H9 (cell line): Measurements from ENCODE around the gene CXorf58. TPM values are rescaled to one million over a fixed set of nuclear protein-coding genes. Genes with fewer than 3 reads are reported as not detected.
A peak's percentile ranks its signal among the peaks of the same experiment; 100 is the strongest.

Source experiments
- DNase-seq: peaks from one replicate; pipeline ENCODE4 v3.0.0-alpha.2; 2017
- H2AFZ ChIP-seq: one replicate; pipeline ENCODE4 v1.6.1; 2013; ENCODE audit warnings: mild to moderate bottlenecking, low read length, control low read depth, moderate library complexity
- H2AK5ac ChIP-seq: 2 replicates; pipeline ENCODE4 v1.6.1; 2013; ENCODE audit warnings: low read length, control low read depth, mixed read lengths; ENCODE audit not compliant: insufficient read length
- H2BK120ac ChIP-seq: one replicate; pipeline ENCODE4 v1.6.1; 2013; ENCODE audit warnings: low read depth, mild to moderate bottlenecking, low read length, control low read depth, inconsistent platforms; ENCODE audit not compliant: poor library complexity, severe bottlenecking
- H2BK12ac ChIP-seq: 2 replicates; pipeline ENCODE4 v1.6.1; 2013; ENCODE audit warnings: low read length, control low read depth, mixed read lengths, low read depth; ENCODE audit not compliant: insufficient read length
- H2BK15ac ChIP-seq: 2 replicates; pipeline ENCODE4 v1.6.1; 2013; ENCODE audit warnings: low read depth, low read length, control low read depth
- H2BK20ac ChIP-seq: one replicate; pipeline ENCODE4 v1.6.1; 2013; ENCODE audit warnings: low read depth, mild to moderate bottlenecking, low read length, control low read depth, inconsistent platforms; ENCODE audit not compliant: poor library complexity, severe bottlenecking
- H2BK5ac ChIP-seq: 2 replicates; pipeline ENCODE4 v1.6.1; 2013; ENCODE audit warnings: low read length, control low read depth, mixed read lengths; ENCODE audit not compliant: insufficient read length
- H3K14ac ChIP-seq: 2 replicates; pipeline ENCODE4 v1.6.1; 2013; ENCODE audit warnings: low read length, control low read depth; ENCODE audit not compliant: insufficient read depth
- H3K18ac ChIP-seq: 2 replicates; pipeline ENCODE4 v1.6.1; 2013; ENCODE audit warnings: low read depth, mild to moderate bottlenecking, mixed read lengths, low read length, control low read depth; ENCODE audit not compliant: insufficient read length
- H3K23ac ChIP-seq: 2 replicates; pipeline ENCODE4 v1.6.1; 2013; ENCODE audit warnings: low read length, control low read depth, mixed read lengths, low read depth; ENCODE audit not compliant: insufficient read length
- H3K23me2 ChIP-seq: 2 replicates; pipeline ENCODE4 v1.6.1; 2013; ENCODE audit warnings: low read depth, mild to moderate bottlenecking, mixed read lengths, low read length, control low read depth; ENCODE audit not compliant: insufficient read length, poor library complexity, severe bottlenecking
- H3K27ac ChIP-seq: 2 replicates; pipeline ENCODE4 v1.5.1; 2013; ENCODE audit warnings: low read length, control low read depth, mixed read lengths, low read depth; ENCODE audit not compliant: insufficient read length
- H3K27me3 ChIP-seq: 2 replicates; pipeline ENCODE4 v1.6.1; 2013; ENCODE audit warnings: low read length, control low read depth, inconsistent platforms; ENCODE audit not compliant: insufficient read depth
- H3K4ac ChIP-seq: 2 replicates; pipeline ENCODE4 v1.6.1; 2013; ENCODE audit warnings: low read depth, mild to moderate bottlenecking, control low read depth, inconsistent platforms, low read length, moderate library complexity
- H3K4me1 ChIP-seq: 2 replicates; pipeline ENCODE4 v1.6.1; 2013; ENCODE audit warnings: low read length, control low read depth, inconsistent platforms; ENCODE audit not compliant: insufficient read depth
- H3K4me2 ChIP-seq: 2 replicates; pipeline ENCODE4 v1.6.1; 2013; ENCODE audit warnings: low read length, control low read depth, mixed read lengths; ENCODE audit not compliant: insufficient read length, insufficient read depth
- H3K56ac ChIP-seq: 2 replicates; pipeline ENCODE4 v1.6.1; 2013; ENCODE audit warnings: low read depth, mild to moderate bottlenecking, mixed read lengths, low read length, control low read depth; ENCODE audit not compliant: insufficient read length
- H3K79me1 ChIP-seq: 2 replicates; pipeline ENCODE4 v1.6.1; 2013; ENCODE audit warnings: low read depth, mild to moderate bottlenecking, moderate library complexity, low read length, control low read depth, inconsistent platforms; ENCODE audit not compliant: insufficient read depth, poor library complexity, severe bottlenecking
- H3K79me2 ChIP-seq: 2 replicates; pipeline ENCODE4 v1.6.1; 2013; ENCODE audit warnings: low read length, control low read depth, inconsistent platforms; ENCODE audit not compliant: insufficient read depth
- H3K9ac ChIP-seq: 2 replicates; pipeline ENCODE4 v1.6.1; 2013; ENCODE audit warnings: low read length, control low read depth, mixed read lengths; ENCODE audit not compliant: insufficient read length; ENCODE audit errors: extremely low read depth
- H3K9me3 ChIP-seq: one replicate; pipeline ENCODE4 v1.6.1; 2013; ENCODE audit warnings: low read depth, low read length, inconsistent platforms; ENCODE audit not compliant: control insufficient read depth
- H3T11ph ChIP-seq: one replicate; pipeline ENCODE4 v1.6.1; 2013; ENCODE audit warnings: mild to moderate bottlenecking, low read length, control low read depth, inconsistent platforms
- H4K20me1 ChIP-seq: one replicate; pipeline ENCODE4 v1.6.1; 2013; ENCODE audit not compliant: control insufficient read depth, insufficient read length, insufficient read depth
- H4K5ac ChIP-seq: 2 replicates; pipeline ENCODE4 v1.6.1; 2013; ENCODE audit warnings: low read depth, mild to moderate bottlenecking, mixed read lengths, low read length, control low read depth; ENCODE audit not compliant: insufficient read length
- H4K8ac ChIP-seq: replicated peaks from 2 replicates; pipeline ENCODE4 v1.6.1; 2013; ENCODE audit warnings: low read length, control low read depth, mixed read lengths, low read depth; ENCODE audit not compliant: insufficient read length
- H4K91ac ChIP-seq: 2 replicates; pipeline ENCODE4 v1.6.1; 2013; ENCODE audit warnings: low read depth, mild to moderate bottlenecking, moderate library complexity, mixed read lengths, low read length, control low read depth; ENCODE audit not compliant: insufficient read length
- H3K27ac Mint-ChIP-seq, 3 experiments: 2 replicates in 2 of 3; 3 replicates in 1 of 3; pipeline ENCODE4 v1.8.0; 2020 to 2021; ENCODE audit warnings: mixed read lengths in 3 of 3, mild to moderate bottlenecking in 1 of 3, moderate library complexity in 1 of 3
- H3K27me3 Mint-ChIP-seq: 2 replicates; pipeline ENCODE4 v1.8.0; 2021; ENCODE audit warnings: low read depth, mild to moderate bottlenecking, moderate library complexity, mixed read lengths
- H3K36me3 Mint-ChIP-seq, 3 experiments: 2 replicates in 2 of 3; 3 replicates in 1 of 3; pipeline ENCODE4 v1.8.0; 2020 to 2021; ENCODE audit warnings: low read depth in 3 of 3, mixed read lengths in 3 of 3; ENCODE audit not compliant: insufficient read depth in 1 of 3
- H3K4me1 Mint-ChIP-seq, 2 experiments: 2 replicates each; pipeline ENCODE4 v1.8.0; 2020; ENCODE audit warnings: mixed read lengths in 2 of 2
- H3K4me3 Mint-ChIP-seq, 2 experiments: 2 replicates in 1 of 2; 3 replicates in 1 of 2; pipeline ENCODE4 v1.8.0; 2020 to 2021; ENCODE audit warnings: mild to moderate bottlenecking in 2 of 2, mixed read lengths in 2 of 2, moderate library complexity in 1 of 2
- H3K9me3 Mint-ChIP-seq, 2 experiments: 2 replicates in 1 of 2; 3 replicates in 1 of 2; pipeline ENCODE4 v1.8.0; 2020; ENCODE audit warnings: mild to moderate bottlenecking in 2 of 2, mixed read lengths in 2 of 2, moderate library complexity in 1 of 2
- CTCF ChIP-seq: fragments of 200-600 bp; sonication (generic); conservative IDR thresholded peaks from 3 replicates; pipeline ENCODE4 v1.8.0; 2021; ENCODE audit warnings: antibody characterized with exemption, mild to moderate bottlenecking
- WGBS: extraction: QIAGEN DNeasy Blood & Tissue Kit; methylation state at CpG from one replicate; pipeline ENCODE4 v1.1.7; 2013; ENCODE audit warnings: missing lambda C conversion rate, low lambda C conversion rate, mixed read lengths; ENCODE audit not compliant: insufficient read length; ENCODE audit errors: extremely low coverage; 5-methylcytosine and 5-hydroxymethylcytosine counted together
- total RNA-seq: library from RNA; stranded (reverse); gene quantifications from 2 replicates; pipeline ENCODE4 v1.2.1, GENCODE V29; 2021

Gene CXorf58
- total RNA-seq, 1 experiment from 2014 or later: not detected

- Histone ChIP-seq H3K14ac (no peak overlapping the region), H3K27ac (no peak overlapping the region), H3K56ac (no peak overlapping the region), H3K23me2 (no peaks in the 10 kb centered on the region), H3K4me2 (no peak overlapping the region), H2BK120ac (no peak overlapping the region), H3K79me1 (no peaks in the 10 kb centered on the region), H4K20me1 (no peaks in the 10 kb centered on the region), H2AFZ (no peak overlapping the region), H4K5ac (no peak overlapping the region), H3K4ac (no peak overlapping the region), H3K27me3 (no peaks in the 10 kb centered on the region), H2BK15ac (no peak overlapping the region), H2BK5ac (no peak overlapping the region), H3T11ph (no peak overlapping the region), H4K8ac (no peak overlapping the region), H3K18ac (no peak overlapping the region), H2BK20ac (no peak overlapping the region), H3K9me3 (no peaks in the 10 kb centered on the region), H2BK12ac (no peak overlapping the region), H3K4me1 (no peaks in the 10 kb centered on the region; the same call in 1 of the 2 replicates), H3K79me2 (no peaks in the 10 kb centered on the region), H3K23ac (no peak overlapping the region), H3K9ac (peak overlapping the region; percentile 14), H4K91ac (no peak overlapping the region), H2AK5ac (no peak overlapping the region)
- no peak for TF ChIP-seq CTCF
- Mint-ChIP-seq H3K4me3 (no peak overlapping the region), H3K9me3 (no peaks in the 10 kb centered on the region), H3K36me3 (no peaks in the 10 kb centered on the region; a peak in 1 of 7 replicates), H3K27me3 (peaks cover 4% of the 10 kb centered on the region; the same call in 1 of the 2 replicates), H3K4me1 (peaks cover 11 to 21% of the 10 kb centered on the region in 2 experiments), H3K27ac (no peak overlapping the region)
- WGBS: no CpG with 5 or more reads among the region's 1 CpG
- no peak for DNase-seq
Observed at GRCh38 chrX:23944234-23944633, 36.4 kb downstream of the CXorf58 start.
